ENCODE results near the gene SRGAP2B.
"Not testable (repeated sequence)": the region's sequence is repeated elsewhere in the genome, so short reads cannot be mapped to it uniquely, and the experiment has no call there.

DNA sequence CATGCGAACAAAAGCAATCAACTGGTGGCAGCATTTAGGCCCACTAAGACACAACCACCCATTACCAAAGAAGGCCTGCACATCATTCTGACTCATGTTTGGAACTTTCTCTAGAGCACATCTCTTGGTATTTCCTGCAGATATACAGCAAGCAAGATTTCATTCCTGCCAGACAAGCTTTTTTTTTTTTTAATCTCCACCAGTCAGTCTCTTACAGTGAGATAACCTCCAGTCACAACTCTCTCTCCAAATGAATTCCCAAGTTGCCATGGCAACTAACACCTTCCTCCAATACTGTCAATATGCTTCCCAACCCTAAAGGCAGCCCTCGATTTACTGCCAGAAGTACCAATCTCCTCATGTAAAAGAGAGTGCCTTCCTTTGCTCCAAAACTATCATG is 59.1 kb downstream of the SRGAP2B start:
- TF ChIP-seq POLR2A (IDR thresholded peaks at IDR 0.05; ENCODE audit: low read length); GATA1 (IDR thresholded peaks at IDR 0.05; ENCODE audit: low read depth, low read length): not testable (repeated sequence)

All from erythroblast (primary cell).